GM21515 (cell line): ENCODE measurements around the gene PRRC2B.
"Not testable (repeated sequence)": the region's sequence is repeated elsewhere in the genome, so short reads cannot be mapped to it uniquely, and the experiment has no call there.

Experiments
- ATAC-seq: cut with Tn5 transposase; IDR thresholded peaks from one replicate; pipeline ENCODE4 v1.9.1; 2021; ENCODE audit not compliant: unreplicated experiment

PRRC2B gene

GRCh38 chr9:131513177-131513576 is 119.3 kb downstream of the PRRC2B start:
- ATAC-seq = no peak

- ATAC-seq = not testable (repeated sequence)
These were observed 121.7 kb downstream of the PRRC2B start for GRCh38 chr9:131515559-131516031.

- ATAC-seq = no peak
These were observed 122.2 kb downstream of the PRRC2B start for GRCh38 chr9:131516100-131516499.

GRCh38 chr9:131516930-131517329 is 123.0 kb downstream of the PRRC2B start:
- no peak for ATAC-seq

GRCh38 chr9:131517761-131518190 is 123.9 kb downstream of the PRRC2B start:
- no peak for ATAC-seq

- no peak for ATAC-seq
These were observed 124.7 kb downstream of the PRRC2B start for GRCh38 chr9:131518553-131518952.

- ATAC-seq = no peak
These were observed 126.6 kb downstream of the PRRC2B start for GRCh38 chr9:131520503-131520902.

GRCh38 chr9:131521203-131521602 is 127.3 kb downstream of the PRRC2B start:
- ATAC-seq = no peak

- ATAC-seq = no peak
These were observed 127.9 kb downstream of the PRRC2B start for GRCh38 chr9:131521822-131522221.

GRCh38 chr9:131522257-131523085 is 128.6 kb downstream of the PRRC2B start:
- ATAC-seq = no peak

GRCh38 chr9:131523086-131523388 is 129.2 kb downstream of the PRRC2B start:
- ATAC-seq = no peak

- ATAC-seq = no peak
These were observed 129.9 kb downstream of the PRRC2B start for GRCh38 chr9:131523451-131524435.

GRCh38 chr9:131524665-131525315 is 130.9 kb downstream of the PRRC2B start:
- ATAC-seq = no peak

GRCh38 chr9:131525643-131526565 is 132.0 kb downstream of the PRRC2B start:
- no peak for ATAC-seq

- ATAC-seq = no peak
These were observed 134.3 kb downstream of the PRRC2B start for GRCh38 chr9:131528186-131528585.

- ATAC-seq = no peak
These were observed 135.1 kb downstream of the PRRC2B start for GRCh38 chr9:131528886-131529505.

GRCh38 chr9:131529597-131530545 is 136.0 kb downstream of the PRRC2B start:
- ATAC-seq = no peak

- ATAC-seq = peak; percentile 7
These were observed 136.6 kb downstream of the PRRC2B start for GRCh38 chr9:131530546-131530919.
